Esophagus (tissue), 2 donors: ENCODE results near the gene KIAA1958. TPM values are rescaled to one million over a fixed set of nuclear protein-coding genes. Genes with fewer than 3 reads are reported as not detected.

Experiments
- polyA plus RNA-seq, 2 donors: library from polyadenylated mRNA; stranded (reverse); fragments of 200-250 nt; gene quantifications; one replicate each; pipeline ENCODE4 v1.2.3, GENCODE V29; 2013
- donor health status: healthy with polysubstance abuse.
- donor health status: Bipolar disorder and iron deficiency.

KIAA1958 gene
- polyA plus RNA-seq, 2 donors: 0.71 to 0.81 TPM

Other genes starting within 250 kb of the KIAA1958 start
- gene PTBP3, start 153.2 kb upstream of the KIAA1958 start, polyA plus RNA-seq: 10 to 100 TPM; 15.8 to 23.7 TPM
- gene HSDL2, start 106.7 kb upstream of the KIAA1958 start, polyA plus RNA-seq: 10 to 100 TPM; 19.4 to 22.0 TPM
- gene INIP, start 231.3 kb downstream of the KIAA1958 start, polyA plus RNA-seq: 1 to 10 TPM; 4.4 to 7.0 TPM